ENCODE data around the gene KIAA2012.

The KIAA2012 gene

GRCh38 chr2:202042444-202042843 lies 30.6 kb upstream of the KIAA2012 start:
- Histone ChIP-seq H3K4me1 (ENCODE audit: control insufficient read depth, insufficient read depth, low read length) (peaks cover 25% of the 10 kb centered on the region), H3K36me3 (ENCODE audit: control insufficient read depth in 2 of 2, insufficient read depth in 1 of 2, low read length in 2 of 2) (no peaks in the 10 kb centered on the region), H3K27ac (ENCODE audit: extremely low read depth, low read depth, low read length) (no peak overlapping the region), H3K9me3 (ENCODE audit: control insufficient read depth, insufficient read depth, low read depth, low read length) (no peaks in the 10 kb centered on the region), H3K4me3 (ENCODE audit: low read depth, low read length) (no peak overlapping the region)
- ChIA-PET CTCF (interaction anchor here (0.5 to 1.6 kb wide), 4 partner anchors 16 to 182 kb away, joined by 3 to 4 read pairs (median 3); no protein-coding TSS in a partner anchor), POLR2A (no interaction called here)
- no peak for TF ChIP-seq ZNF837 (tag by site-specific recombination; IDR thresholded peaks at IDR 0.05)
- no peak for TF ChIP-seq ZNF791 (tag by site-specific recombination; IDR thresholded peaks at IDR 0.05)
- TF ChIP-seq ZNF398 (tag by site-specific recombination; IDR thresholded peaks at IDR 0.05) = no peak
- TF ChIP-seq ZNF488 (tag by site-specific recombination; IDR thresholded peaks at IDR 0.05) = no peak
- no peak for TF ChIP-seq ZNF777 (tag by site-specific recombination; IDR thresholded peaks at IDR 0.05; ENCODE audit: borderline replicate concordance)
- TF ChIP-seq TSHZ1 (tag by site-specific recombination; IDR thresholded peaks at IDR 0.05; ENCODE audit: borderline replicate concordance) = no peak
- no peak for TF ChIP-seq GLI4 (tag by site-specific recombination; IDR thresholded peaks at IDR 0.05)
- no peak for TF ChIP-seq ZNF501 (tag by site-specific recombination; IDR thresholded peaks at IDR 0.05)
- TF ChIP-seq ZNF202 (tag by site-specific recombination; IDR thresholded peaks at IDR 0.05; ENCODE audit: borderline replicate concordance) = no peak
- TF ChIP-seq ZBTB44 (tag by site-specific recombination; IDR thresholded peaks at IDR 0.05) = no peak

GRCh38 chr2:202043475-202043874 lies 29.6 kb upstream of the KIAA2012 start:
- Histone ChIP-seq H3K4me1 (ENCODE audit: control insufficient read depth, insufficient read depth, low read length) (peaks cover 17% of the 10 kb centered on the region), H3K36me3 (ENCODE audit: control insufficient read depth in 2 of 2, insufficient read depth in 1 of 2, low read length in 2 of 2) (no peaks in the 10 kb centered on the region), H3K27ac (ENCODE audit: extremely low read depth, low read depth, low read length) (no peak overlapping the region), H3K9me3 (ENCODE audit: control insufficient read depth, insufficient read depth, low read depth, low read length) (no peaks in the 10 kb centered on the region), H3K4me3 (ENCODE audit: low read depth, low read length) (no peak overlapping the region)
- ChIA-PET POLR2A (no interaction called here), CTCF (interaction anchor here (1.1 kb wide), 1 partner anchor 136 kb away, joined by 3 read pairs; no protein-coding TSS in a partner anchor)
- TF ChIP-seq ZEB2 (tag by site-specific recombination; IDR thresholded peaks at IDR 0.05) = no peak
- TF ChIP-seq ZBTB10 (tag by site-specific recombination; IDR thresholded peaks at IDR 0.05) = no peak
